HG03060 (cell line): ENCODE data around the gene TCERG1L.

Experiments used
- ATAC-seq: cut with Tn5 transposase; IDR thresholded peaks from one replicate; pipeline ENCODE4 v1.9.1; 2021; ENCODE audit warnings: low read depth, moderate number of reproducible peaks; ENCODE audit not compliant: unreplicated experiment

The TCERG1L gene

DNA sequence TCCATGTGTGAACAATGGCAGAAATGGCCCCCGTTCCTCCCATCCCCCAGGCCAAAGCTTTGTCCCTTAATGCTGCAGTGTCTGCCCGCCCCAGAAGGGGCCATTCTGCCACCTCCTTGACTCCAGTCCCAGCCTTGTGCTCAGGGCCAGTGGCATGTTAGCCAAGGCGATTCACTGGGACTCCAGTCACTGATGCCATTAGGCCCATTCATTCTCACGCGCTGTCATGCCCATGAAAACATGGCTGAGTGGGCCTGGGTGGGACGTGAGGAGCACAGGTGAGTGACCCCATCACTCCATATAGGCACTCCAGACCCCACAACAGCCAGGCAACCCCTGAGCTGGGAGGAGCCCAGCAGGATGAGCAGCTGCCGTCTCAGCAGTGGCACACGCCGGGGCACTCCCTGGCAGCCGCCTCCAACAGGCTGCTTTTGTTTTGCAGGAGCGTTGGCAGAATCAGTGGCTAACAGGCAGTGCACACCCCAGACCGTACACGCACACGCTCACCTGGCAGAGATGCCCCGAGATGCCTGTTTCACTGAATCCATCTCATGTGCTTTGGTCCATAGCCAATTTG lies 79.5 kb downstream of the TCERG1L start:
- ATAC-seq, result no peak

- no peak for ATAC-seq
These were observed 80.1 kb downstream of the TCERG1L start for GRCh38 chr10:131231323-131231964.

- no peak for ATAC-seq
These were observed 80.7 kb downstream of the TCERG1L start for GRCh38 chr10:131230641-131231322.

DNA sequence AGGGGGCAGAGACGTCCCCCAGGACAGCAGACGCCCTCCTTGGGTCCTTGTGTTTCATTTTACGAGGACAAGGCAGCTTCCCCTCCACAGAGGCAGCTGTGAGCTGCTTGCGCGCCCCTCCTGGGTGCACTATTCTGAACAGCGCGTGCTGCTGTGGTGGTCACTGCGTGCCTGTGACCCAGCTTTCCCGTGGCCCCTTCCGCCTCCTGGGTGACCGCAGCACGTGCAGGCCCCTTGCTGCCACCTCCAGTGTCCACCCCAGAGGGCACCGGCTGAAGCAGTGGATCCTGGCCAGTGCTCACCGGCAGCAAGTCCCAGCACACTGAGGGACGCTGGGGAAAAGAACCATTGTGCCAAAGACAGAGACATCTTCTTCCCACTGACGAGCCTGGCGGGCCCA lies 81.4 kb downstream of the TCERG1L start:
- ATAC-seq, result no peak

DNA sequence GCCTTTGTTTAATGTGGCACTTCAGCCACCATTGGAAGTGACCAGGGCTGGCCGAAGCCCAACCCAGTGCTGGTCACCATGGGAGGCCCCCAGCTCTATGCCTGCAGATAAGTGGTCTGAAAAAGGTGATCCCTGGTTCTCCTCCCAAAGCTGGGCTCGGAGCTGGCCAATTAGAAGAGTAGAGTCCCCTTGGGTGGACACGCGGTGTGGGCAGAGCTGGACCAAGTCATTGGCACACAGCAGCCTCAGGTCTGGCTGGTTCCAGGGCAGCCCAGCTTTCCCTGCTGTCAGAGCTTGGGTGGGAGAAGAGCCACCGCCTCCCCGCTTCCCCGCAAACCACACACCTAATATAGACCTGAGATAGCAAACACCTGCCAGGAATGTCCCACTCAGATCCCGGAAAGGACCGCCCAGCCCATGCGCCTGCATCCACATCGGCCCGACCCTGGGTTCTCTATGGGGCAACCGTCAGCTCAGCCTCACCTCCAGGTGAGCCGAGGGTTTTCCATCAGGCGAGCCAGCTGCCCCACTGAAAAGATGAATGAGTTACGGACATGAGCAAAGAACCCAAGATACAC lies 84.3 kb downstream of the TCERG1L start:
- ATAC-seq, result no peak

- no peak for ATAC-seq
These were observed 84.9 kb downstream of the TCERG1L start for GRCh38 chr10:131226446-131227162.

DNA sequence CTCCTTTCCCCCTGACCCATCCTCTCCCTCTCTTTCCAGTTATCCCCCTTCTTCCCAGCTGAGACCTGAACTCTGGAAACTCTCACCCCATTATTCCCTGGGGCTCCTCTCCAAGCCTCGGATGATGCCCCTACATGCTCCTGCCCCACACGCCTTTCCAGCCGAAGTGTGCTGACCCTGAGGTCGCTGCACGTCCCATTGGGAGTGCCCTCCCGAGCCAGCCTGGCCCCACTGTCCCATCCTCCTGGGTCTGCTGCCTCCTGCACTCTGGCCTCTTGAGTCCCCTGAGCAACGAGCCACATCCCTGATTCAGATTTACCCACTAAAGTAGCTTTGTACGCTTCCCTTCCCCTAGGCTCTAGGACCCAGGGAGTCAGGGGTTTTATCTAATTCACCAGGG lies 87.4 kb downstream of the TCERG1L start:
- ATAC-seq, result no peak

GRCh38 chr10:131223422-131223821 lies 88.1 kb downstream of the TCERG1L start:
- no peak for ATAC-seq

DNA sequence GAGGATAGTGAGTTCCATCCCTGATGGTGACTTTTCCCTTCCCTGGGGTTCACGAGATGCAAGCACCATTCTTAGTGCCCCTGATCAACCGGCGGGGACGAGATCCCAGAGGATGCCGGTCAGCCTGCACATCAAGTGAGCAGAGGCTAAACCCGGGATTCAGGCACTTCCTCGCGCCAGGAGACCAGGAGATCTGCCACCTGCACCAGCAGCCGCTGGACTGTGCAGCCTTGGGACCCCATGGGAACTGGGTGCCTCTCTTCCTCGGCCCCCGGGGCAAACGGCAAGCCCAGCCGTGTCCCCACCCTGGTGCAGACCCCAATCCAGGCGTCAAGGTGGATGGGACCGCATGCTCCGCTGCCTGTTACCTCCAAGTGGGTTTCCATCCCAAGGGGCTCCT lies 88.5 kb downstream of the TCERG1L start:
- ATAC-seq, result no peak

DNA sequence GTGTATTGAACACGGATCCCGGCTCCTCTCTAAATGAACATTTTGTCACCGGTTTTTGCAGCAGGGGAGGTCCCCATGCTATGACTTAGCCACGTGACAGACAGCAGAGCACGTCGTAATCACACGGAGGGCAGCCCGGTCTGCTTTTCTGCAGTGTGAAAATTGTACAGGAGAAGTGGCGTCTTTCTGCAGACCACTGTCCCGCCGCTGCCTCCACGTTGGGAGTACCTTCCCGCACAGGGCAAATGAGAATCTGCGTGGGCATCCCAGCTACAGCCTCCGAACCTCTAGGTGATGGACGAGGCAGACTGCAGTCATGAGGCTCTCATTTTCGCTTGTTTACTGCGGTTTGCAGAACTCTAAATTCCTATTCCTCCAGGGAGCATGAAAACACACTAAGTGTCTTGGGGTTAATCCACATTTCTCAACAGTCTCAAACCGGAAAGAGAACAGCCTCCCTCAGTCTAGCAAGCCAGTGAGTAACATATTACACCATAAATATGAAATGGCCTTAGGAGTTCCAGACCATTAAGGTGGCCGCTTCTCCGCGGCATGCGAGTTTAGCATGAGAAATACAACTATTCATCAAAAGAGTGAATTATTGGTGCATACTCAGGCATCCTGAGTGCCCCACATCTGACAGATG lies 89.8 kb downstream of the TCERG1L start:
- no peak for ATAC-seq

DNA sequence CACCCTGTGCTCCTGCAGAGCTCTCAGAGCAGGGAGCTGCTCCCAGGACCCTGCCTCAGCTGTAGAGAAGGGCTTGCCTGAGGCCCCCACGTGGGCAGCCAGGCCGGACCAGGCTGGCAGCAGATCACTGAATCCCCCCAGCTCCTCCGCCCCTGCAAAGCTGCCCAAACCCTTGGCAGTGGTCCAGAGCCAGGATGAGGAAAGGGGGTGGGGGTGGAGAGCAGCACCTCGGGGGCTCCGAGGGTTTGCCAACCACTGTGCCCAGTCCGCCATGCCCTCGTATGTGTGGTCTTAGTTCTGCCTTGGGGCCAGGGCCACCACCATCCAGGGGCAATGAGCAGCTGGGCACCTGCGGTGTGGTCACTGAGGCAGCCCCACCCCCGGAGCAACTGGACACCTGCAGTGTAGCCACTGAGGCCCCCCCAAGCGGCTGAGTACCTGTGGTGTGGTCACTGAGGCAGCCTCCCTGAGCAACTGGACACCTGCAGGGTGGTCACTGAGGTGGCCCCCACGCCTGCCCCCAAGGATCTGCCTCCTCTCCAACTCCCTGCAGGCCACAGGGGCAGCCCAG lies 90.8 kb downstream of the TCERG1L start:
- no peak for ATAC-seq

GRCh38 chr10:131219955-131220489 lies 91.5 kb downstream of the TCERG1L start:
- no peak for ATAC-seq

- no peak for ATAC-seq
These were observed 92.0 kb downstream of the TCERG1L start for GRCh38 chr10:131219584-131219886.

DNA sequence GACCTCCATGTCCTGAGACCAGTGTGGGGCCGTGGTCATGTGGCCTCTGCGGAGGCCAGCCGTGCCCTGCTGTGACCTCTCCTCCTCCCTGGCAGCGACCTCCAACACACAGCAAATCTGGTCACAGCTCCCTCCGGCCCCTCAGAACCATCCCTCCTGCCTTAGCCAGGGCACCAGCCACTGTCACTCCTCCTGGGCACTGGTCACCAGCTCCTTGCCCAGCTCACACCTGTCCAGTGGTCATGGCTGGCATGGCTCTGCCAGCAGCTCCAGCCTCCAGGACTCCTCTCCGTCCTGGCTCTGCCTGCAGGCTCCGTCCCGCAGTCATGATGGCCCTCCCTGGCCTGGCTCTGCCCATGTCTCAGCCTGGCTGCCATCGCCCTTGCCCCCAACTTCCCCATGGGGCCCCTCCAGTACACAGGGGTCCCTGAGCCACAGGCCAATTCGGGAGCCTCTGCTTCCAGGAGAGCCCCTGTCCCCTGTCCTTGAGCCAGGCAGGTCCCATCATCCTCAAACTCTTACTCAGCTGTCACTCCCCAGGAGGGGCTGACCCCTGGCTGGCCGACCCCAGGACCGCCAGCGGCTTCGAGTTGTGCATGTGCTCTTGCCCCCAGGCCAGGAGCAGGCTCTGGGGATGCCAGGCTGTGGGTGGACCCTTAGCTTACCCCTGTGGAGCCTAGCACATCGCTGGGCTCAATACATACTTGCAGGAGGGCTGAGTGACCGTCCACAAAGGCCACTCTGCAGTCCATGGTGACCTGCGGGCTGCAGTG lies 92.5 kb downstream of the TCERG1L start:
- no peak for ATAC-seq

DNA sequence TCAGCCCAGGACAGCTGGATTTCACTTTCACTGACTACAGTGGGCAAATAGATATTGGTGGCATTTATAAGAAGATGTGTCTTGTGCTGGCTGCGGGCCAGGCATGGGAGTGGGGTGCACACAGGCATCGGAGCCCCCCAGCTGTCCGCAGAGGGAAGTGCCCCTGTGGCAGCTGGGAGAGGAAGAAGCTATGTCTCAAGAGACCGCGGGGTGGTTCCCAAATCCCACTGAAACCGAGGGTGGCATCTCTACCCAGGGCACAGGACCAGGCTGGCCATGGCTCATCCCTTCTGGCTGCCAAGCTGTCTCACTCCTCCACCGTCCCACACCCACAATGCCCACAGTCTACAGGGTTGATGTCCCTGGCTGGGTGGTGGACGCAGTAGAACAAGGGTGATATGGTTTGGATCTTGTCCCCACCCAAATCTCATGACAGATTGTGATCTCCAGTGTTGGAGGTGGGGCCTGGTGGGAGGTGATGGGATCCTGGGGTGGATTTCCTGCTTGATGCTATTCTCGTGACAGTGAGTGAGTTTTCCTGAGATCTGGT lies 94.8 kb downstream of the TCERG1L start:
- ATAC-seq, result no peak

- ATAC-seq, result no peak
These were observed 95.7 kb downstream of the TCERG1L start for GRCh38 chr10:131215776-131216175.

DNA sequence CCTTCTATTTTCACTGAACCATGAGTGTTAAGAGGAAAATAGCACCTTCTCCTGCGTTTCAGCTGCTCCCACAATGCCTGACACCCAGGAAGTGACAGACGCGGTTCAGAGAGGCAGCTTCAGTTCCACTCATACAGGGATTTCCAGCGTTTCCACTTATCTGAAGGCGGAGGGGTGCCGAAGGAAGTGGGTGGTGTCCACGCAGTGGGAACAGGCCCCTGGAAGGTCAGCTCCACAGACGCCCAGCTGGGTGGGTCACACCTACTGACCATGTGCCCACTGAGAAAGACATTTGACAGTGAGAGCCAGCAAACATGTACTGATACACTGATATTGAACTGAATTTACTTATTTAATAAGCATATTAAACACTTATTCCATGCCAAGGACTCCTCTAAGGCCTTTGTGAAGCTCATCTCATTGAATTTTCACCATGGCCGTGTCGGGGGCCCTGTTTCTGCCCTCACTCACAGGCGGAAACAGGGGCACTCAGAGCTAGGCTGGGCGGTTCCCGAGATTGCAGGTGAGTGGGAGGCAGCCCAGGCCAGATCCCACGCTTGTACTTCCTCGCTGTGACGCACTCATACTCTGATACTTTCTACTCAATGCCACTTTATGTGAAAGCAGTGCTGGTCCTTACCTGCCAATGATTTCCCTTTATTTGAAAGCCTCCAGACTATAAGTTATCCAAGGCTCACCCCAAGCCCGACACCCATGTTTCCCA lies 96.8 kb downstream of the TCERG1L start:
- ATAC-seq, result no peak

- ATAC-seq, result no peak
These were observed 97.6 kb downstream of the TCERG1L start for GRCh38 chr10:131213741-131214505.
